Psoas muscle (tissue), 8 donors: ENCODE results near the gene TMEM119. TPM values are rescaled to one million over a fixed set of nuclear protein-coding genes. Genes with fewer than 3 reads are reported as not detected.
"Not testable (repeated sequence)": the region's sequence is repeated elsewhere in the genome, so short reads cannot be mapped to it uniquely, and the experiment has no call there.

ENCODE experiments used
- ATAC-seq, 4 donors: fragments of 200-7000 bp; cut with Tn5 transposase; one replicate each; pipeline ENCODE4 v1.9.1; 2020; ENCODE audit warnings: moderate library complexity in 3 of 4, mild to moderate bottlenecking in 2 of 4
- DNase-seq, 2 donors: peaks; one replicate each; pipeline ENCODE4 v3.0.0-alpha.2; 2020
- H3K27ac ChIP-seq: fragments of 200-600 bp; one replicate; pipeline ENCODE4 v1.8.0; 2022
- H3K27me3 ChIP-seq, 3 donors: fragments of 200-600 bp in 1 of 3; one replicate each; pipeline versions ENCODE4 v1.6.1 to v1.8.0; 2013 to 2022; ENCODE audit warnings: low read length in 2 of 3, mild to moderate bottlenecking in 2 of 3, moderate library complexity in 1 of 3; ENCODE audit not compliant: insufficient read depth in 3 of 3
- H3K36me3 ChIP-seq, 2 donors: fragments of 200-600 bp in 1 of 2; one replicate each; pipeline versions ENCODE4 v1.6.1 to v1.8.0; 2013 to 2022; ENCODE audit warnings: low read depth in 1 of 2, mild to moderate bottlenecking in 1 of 2, moderate library complexity in 1 of 2; ENCODE audit not compliant: insufficient read depth in 1 of 2
- H3K4me1 ChIP-seq: fragments of 200-600 bp; one replicate; pipeline ENCODE4 v1.8.0; 2022
- H3K4me3 ChIP-seq: fragments of 200-600 bp; one replicate; pipeline ENCODE4 v1.8.0; 2022; ENCODE audit warnings: mild to moderate bottlenecking
- H3K9me3 ChIP-seq: fragments of 200-600 bp; one replicate; pipeline ENCODE4 v1.8.0; 2022
- WGBS, 3 donors: extraction: QIAGEN DNeasy Blood & Tissue Kit; methylation state at CpG; one replicate each; pipeline versions ENCODE4 v1.1.6 to v1.1.7; 2013; 5-methylcytosine and 5-hydroxymethylcytosine counted together
- intact Hi-C, 2 donors: fragments of 100-400 bp; cut with DNase I; formaldehyde crosslinking; loops; one replicate each; pipeline versions ENCODE4 v1.11.0 to v1.14.2; 2022
- polyA plus RNA-seq, 3 donors: library from polyadenylated mRNA; stranded (reverse); fragments of 200-250 nt; gene quantifications; one replicate each; pipeline ENCODE4 v1.2.3, GENCODE V29; 2013
- total RNA-seq, 4 donors: library from RNA; stranded (reverse); fragmentation: NEBNext Ultra II Directional in 2 of 4; extraction: Animal tissue kit (Norgen Biotek cat#: 25700) in 2 of 4; gene quantifications; one replicate each; pipeline versions ENCODE4 v1.2.1 to v1.2.4, GENCODE V29; 2021 to 2023
- TF ChIP-seq, protein P1 (sequence below): fragments of 200-600 bp; IDR thresholded peaks from one replicate; pipeline ENCODE4 v1.8.0; 2022; ENCODE audit warnings: antibody characterized with exemption
- donor health status: healthy with polysubstance abuse.
- donor health status: DM: no; HTN: no; CAD: no; lungs with moderate emphysema.
- donor health status: Bipolar disorder and iron deficiency.
- donor health status: healthy.
- donor health status: DM: yes; HTN: yes; CAD: no.
- donor health status: DM: no; HTN: no; CAD: no.
- donor health status: DM: no; HTN: no; CAD: no.
- donor health status: DM: yes; HTN: yes; CAD: no.

TMEM119 gene
- total and polyA plus RNA-seq, 7 donors: 0.25 to 2.6 (median 0.36) TPM

DNA sequence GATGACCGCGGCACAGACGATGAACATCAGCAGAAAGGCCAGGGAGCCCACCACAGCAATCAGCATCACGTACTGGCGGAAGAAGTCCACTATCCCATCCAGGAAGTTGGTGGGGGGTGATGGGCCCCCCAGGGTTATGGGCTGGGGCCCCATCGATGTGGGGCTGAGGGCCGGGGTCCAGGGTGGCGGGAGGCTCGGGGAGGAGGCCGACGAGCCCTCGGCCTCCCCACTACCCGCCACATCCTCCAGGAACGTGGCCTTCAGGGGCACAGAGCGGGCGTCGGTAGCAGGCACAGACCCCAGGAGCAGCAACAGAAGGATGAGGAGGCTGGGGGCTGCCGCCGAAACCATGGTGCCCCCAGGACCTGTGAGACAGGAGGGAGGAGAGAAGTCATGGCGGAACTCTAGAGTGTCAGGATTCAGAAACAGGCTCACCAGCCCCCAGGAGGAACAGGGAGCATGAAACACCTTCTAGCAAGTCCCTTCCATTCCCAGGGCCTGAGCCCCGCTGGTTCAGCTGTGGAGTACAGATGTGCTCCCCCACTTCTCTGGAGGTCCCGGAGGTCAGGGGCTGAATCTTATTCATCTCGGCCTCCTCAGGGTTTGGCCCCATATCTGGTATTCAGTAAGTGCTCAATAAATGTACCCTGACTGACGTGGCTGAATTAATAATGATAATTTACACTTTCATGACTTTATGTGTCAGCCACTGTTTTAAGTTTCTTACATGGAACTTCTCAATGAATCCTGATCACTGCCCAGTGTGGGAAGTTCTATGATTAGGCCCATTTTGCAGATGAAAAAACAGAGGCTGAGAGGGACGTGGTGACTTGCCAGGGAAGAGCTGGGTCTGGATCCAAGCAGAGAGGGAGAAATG lies 5.6 kb downstream of the TMEM119 start:
- H3K27ac ChIP-seq: no peak overlapping the region
- 94 to 96% (median 94%) methylated on average over 25 of the region's 25 CpGs for WGBS, 3 donors

DNA sequence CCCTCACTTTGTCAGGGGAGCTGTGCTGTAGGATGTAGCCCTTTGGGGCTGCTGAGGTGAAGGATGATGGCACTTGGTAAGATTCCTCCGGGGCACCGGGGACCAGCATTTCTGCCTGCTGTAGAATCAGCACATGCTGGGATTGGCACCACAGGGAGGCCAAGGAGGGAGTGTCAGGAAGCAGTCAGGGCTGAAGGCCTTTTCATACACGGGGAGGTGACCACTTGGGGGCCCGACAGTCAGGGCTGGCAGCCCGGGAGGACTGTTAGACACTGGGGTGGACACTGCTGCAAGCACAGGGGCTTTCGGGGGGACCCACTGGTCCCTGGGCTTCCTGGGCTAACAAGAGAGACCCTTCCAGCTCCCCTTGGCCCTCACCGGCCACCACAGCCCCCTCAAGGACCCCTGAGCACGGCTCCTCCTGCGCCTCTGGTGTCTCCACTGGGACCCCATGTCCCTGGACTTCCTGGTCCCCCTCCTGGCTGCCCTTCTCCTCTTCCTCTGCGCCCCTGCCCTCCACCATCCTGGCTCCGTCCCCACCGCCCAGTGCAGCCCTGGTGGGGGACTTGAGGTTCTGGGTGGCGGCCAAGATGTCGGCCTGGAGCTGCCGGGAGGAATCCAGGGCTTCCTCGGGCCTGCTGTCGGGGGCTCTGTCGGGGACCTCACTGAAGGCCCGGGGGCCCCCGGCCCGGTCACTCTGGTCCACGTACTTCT lies 6.5 kb downstream of the TMEM119 start:
- intact Hi-C loops: no loop called here
- Histone ChIP-seq H3K27me3 (no peaks in the 10 kb centered on the region), H3K36me3 (no peaks in the 10 kb centered on the region), H3K4me1 (no peaks in the 10 kb centered on the region), H3K27ac (no peak overlapping the region), H3K9me3 (no peaks in the 10 kb centered on the region), H3K4me3 (no peak overlapping the region)
- ATAC-seq (no peak), DNase-seq (no peak)
- 86 to 89% (median 86%) methylated on average over 21 to 22 of the region's 22 CpGs for WGBS, 3 donors
- TF ChIP-seq, protein P1, sequence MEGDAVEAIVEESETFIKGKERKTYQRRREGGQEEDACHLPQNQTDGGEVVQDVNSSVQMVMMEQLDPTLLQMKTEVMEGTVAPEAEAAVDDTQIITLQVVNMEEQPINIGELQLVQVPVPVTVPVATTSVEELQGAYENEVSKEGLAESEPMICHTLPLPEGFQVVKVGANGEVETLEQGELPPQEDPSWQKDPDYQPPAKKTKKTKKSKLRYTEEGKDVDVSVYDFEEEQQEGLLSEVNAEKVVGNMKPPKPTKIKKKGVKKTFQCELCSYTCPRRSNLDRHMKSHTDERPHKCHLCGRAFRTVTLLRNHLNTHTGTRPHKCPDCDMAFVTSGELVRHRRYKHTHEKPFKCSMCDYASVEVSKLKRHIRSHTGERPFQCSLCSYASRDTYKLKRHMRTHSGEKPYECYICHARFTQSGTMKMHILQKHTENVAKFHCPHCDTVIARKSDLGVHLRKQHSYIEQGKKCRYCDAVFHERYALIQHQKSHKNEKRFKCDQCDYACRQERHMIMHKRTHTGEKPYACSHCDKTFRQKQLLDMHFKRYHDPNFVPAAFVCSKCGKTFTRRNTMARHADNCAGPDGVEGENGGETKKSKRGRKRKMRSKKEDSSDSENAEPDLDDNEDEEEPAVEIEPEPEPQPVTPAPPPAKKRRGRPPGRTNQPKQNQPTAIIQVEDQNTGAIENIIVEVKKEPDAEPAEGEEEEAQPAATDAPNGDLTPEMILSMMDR: no peak

More for the DNA sequence above, 5.6 kb downstream of the TMEM119 start:
- ATAC-seq: no peak
- TF ChIP-seq, protein P1: no peak
- no peaks in the 10 kb centered on the region for H3K36me3 ChIP-seq
- H3K9me3 ChIP-seq: no peaks in the 10 kb centered on the region
- no peaks in the 10 kb centered on the region for H3K4me1 ChIP-seq
- intact Hi-C loops: no loop called here
- DNase-seq: no peak
- H3K4me3 ChIP-seq: no peak overlapping the region
- no peaks in the 10 kb centered on the region for H3K27me3 ChIP-seq

DNA sequence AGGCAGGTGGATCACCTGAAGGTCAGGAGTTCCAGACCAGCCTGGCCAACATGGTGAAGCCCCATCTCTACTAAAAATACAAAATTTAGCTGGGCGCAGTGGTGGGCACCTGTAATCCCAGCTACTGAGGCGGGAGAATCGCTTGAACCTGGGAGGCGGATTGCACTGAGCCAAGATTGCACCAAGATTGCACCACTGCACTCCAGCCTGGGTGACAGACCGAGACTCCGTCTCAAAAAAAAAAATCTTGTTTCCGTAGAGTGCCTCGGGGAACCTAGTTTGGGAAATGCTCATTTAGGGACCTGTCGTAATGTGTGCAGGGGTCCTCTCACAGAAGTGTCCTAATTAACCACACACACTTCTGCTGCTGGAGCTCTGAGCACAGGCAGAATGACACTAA lies 7.4 kb downstream of the TMEM119 start:
- H3K36me3 ChIP-seq, H3K4me1 ChIP-seq, intact Hi-C loops, H3K27me3 ChIP-seq, H3K27ac ChIP-seq, H3K4me3 ChIP-seq, ATAC-seq, DNase-seq, H3K9me3 ChIP-seq: not testable (repeated sequence)
- WGBS, 3 donors: 92 to 95% (median 93%) methylated on average over 9 of the region's 9 CpGs

DNA sequence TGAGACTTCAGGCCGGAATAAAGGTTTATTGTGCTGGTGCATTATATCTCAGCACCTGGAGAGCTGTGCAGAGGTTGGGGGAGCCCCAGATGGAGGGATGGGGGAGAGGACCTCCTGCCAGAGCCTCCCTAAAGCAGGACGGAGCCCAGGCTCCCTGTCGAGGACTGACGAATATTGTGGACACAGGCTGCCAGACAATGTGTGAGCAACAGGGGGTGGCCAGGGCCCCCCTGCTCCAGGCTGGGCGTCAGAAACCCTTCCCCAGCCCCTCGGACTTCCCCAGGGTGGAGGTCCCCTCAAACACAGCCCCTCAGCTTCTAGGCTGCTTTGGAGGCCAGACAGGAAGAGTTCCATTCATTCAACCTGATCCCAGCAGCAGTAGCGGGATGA lies 8.0 kb downstream of the TMEM119 start:
- DNase-seq: no peak

More for the DNA sequence above, 8.0 kb downstream of the TMEM119 start:
- intact Hi-C loops: no loop called here
- TF ChIP-seq, protein P1: no peak
- Histone ChIP-seq H3K4me3 (no peak overlapping the region), H3K9me3 (no peaks in the 10 kb centered on the region), H3K27ac (no peak overlapping the region), H3K36me3 (no peaks in the 10 kb centered on the region), H3K4me1 (no peaks in the 10 kb centered on the region), H3K27me3 (no peaks in the 10 kb centered on the region)
- 81 to 85% (median 83%) methylated on average over 7 of the region's 7 CpGs for WGBS, 3 donors
- no peak for ATAC-seq
